HG02571 (cell line): ENCODE data around the gene HHIPL1.

ENCODE experiments used
- ATAC-seq: cut with Tn5 transposase; IDR thresholded peaks from one replicate; pipeline ENCODE4 v1.9.1; 2021; ENCODE audit warnings: mild to moderate bottlenecking, moderate library complexity; ENCODE audit not compliant: unreplicated experiment

The HHIPL1 gene

DNA sequence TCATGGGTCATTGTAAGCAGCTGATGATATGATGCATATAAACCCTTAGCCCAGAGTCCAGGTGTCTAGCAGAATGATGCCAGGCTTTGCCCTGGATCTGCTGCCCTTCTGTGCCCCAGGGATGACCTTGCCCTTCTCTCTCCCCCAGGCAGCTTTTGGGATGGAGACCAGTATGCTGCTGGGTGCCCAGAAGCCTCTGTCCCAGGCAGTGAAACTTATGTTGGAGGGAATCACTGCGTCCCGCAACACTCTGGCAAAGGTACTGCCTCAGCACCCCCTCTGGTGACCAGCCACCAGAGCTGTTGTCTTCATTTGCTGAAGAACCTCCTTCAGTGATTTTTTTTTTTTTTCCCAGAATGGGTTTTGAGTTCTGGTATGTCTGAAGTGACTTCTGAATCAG is 62.5 kb downstream of the HHIPL1 start:
- no peak for ATAC-seq

DNA sequence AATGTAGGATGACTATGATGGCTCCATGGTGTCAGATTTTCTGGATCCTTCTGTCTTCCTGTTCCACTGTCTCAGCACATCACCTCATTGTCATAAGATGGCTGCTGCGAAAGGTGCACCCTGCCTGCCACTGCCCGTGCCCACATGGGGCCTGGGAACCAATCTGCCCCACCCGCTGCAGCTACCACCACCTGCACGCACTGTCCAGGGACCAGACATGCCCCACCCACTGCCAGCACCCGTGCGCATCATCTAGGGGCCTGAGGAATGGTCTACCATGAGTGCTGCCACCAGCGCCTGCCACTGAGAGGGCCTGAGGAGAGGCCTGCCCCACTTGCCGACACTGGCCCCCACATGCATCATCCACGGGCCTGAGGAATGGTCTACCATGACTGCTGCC is 63.0 kb downstream of the HHIPL1 start:
- no peak for ATAC-seq

DNA sequence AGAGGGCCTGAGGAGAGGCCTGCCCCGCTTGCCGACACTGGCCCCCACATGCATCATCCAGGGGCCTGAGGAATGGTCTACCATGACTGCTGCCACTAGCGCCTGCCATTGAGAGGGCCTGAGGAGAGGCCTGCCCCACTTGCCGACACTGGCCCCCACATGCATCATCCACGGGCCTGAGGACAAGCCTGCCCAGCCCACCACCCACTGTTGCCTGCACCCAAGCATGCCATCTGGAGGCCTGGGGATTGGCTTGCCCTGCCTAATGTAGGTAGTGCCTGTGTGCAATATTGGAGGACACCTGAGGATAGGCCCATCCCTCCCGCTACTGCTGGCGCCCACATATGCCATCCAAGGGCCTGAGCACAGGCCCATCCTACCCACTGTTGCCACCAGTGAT is 63.5 kb downstream of the HHIPL1 start:
- ATAC-seq: no peak

DNA sequence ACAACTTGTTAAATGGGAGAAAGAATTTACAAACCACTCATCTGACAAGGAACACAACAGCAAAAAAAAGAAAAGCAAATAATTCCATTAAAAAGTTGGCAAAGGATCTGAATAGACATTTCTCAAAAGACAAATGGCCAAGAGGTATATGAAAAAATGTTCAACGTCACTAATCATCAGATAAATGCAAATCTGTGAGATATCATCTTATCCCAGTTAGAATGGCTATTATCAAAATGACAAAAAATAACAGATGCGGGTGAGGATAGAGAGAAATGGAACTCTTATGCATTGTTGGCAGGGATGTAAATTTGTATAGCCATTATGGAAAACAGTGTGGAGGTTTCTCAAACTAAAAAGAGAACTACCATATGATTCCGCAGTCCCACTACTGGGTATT is 69.0 kb downstream of the HHIPL1 start:
- ATAC-seq: no peak

DNA sequence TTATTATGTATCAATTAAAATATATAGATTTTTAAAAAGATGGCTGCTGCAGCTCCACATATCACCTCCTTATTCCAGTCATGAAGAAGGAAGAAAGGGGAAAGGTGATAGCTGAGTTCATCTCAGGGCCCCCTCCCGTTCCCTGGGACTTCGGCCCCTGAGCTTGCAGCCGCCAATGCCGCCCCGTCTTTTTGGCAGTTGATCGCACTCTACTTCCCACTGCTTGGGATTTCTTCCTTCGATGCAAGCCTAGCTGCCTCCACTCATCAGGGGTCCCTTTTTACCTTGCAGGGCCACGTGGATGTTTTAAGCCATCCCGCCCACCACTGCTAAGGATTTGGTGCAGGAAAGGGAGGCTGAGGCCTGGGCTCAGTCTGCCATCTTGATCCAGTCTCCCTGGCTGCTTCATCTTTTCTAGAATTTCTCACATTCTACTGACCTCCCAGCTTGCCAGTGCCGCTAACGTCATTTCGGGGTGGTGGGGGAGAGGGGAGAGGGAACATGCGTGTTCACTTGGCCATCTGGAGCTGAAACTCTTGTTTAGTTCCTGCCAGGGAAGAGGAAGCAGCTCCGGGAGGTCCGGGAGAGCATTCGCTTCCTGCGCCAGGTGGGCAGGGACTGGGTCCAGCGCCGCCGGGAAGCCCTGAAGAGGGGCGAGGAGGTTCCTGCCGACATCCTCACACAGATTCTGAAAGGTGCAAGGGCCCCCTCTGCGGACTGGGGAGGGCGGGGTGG is 70.5 kb downstream of the HHIPL1 start:
- no peak for ATAC-seq

DNA sequence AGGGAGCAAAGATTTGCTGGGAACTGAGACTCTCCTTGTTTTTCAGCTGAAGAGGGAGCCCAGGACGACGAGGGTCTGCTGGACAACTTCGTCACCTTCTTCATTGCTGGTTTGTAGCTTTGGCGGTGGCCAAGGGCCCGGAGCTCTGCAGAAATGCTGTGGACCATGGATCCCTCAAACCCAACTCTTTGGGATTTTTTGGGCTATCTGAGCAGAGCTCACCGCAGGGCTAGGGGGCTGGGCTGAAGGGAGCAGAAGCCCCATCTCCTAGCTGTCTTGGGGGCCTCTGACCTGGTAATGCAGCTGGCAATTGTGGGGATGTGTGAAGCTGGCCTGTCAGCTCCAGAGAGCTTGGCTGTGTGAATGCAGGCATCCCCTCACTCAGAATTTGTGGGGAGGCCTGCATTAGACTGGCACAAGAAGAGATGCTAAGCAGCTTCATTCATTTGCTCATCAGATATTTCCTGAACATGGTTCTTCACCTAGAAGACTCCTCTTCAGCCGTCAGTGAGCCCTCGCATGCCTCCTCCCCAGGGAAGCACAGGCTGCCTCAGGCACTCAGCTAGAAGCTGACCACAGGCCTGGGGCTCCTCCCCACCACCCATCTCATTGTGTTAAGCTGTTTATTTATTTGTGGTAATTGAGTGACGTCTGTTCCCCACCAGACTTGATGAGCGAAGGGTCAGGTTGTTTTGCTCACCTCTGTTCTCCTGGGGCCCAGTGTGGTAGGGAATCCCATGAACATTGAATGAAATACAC is 71.3 kb downstream of the HHIPL1 start:
- no peak for ATAC-seq

DNA sequence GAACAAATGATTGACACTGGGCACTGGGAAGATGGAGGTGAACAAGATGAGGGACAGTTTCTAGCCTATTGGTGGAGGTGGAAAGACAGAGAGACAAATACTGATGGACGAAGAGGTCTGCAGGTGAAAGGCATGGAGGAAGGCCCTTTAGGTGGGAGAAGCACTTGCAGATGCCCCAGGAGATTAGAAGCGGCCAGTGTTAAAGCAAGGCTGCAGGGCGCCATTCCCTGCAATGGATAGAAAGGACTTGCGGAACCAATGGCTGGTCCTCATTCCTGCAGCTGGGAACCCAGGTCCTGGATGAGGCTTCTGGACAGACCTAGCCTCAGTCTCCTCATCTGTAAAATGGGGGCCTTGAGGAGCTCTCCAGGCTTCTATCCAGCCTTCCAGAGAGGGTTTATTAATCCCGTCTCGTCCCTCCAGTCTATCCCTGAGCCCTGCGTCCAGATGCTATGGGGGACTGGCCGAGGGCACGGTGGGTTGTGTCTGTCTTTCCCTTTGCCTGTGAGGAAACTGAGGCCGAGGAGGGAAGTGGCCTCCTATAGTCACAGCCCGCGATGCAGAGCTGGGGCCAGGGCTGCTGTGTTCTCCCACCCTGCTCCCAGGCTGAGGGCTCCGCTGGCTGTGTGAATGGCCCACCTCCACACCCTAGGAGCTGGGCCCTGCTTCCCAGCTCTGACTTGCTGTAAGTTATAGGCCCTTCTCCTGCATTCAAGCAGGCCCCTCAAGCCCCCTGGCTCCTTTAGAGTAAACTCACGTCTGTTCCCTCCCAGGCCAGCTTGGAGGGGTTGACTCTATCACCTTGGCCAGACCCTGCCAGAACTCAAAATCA is 72.1 kb downstream of the HHIPL1 start:
- ATAC-seq: no peak

DNA sequence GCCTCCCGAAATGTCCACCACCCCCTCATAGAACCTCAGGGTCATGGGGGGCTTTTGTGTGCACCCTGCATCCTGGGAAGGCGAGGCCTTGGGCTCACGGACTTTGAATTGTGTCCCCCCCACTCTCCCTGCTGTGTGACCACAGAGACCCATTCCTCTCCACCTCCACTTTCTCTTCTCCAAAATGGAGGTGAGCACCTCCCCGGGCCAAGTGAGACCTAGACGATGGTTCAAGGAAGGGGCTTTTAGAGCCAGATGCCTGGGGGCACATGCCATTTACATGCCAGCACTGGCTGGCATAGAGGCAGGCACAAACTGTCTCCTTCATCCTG is 72.7 kb downstream of the HHIPL1 start:
- ATAC-seq: no peak

DNA sequence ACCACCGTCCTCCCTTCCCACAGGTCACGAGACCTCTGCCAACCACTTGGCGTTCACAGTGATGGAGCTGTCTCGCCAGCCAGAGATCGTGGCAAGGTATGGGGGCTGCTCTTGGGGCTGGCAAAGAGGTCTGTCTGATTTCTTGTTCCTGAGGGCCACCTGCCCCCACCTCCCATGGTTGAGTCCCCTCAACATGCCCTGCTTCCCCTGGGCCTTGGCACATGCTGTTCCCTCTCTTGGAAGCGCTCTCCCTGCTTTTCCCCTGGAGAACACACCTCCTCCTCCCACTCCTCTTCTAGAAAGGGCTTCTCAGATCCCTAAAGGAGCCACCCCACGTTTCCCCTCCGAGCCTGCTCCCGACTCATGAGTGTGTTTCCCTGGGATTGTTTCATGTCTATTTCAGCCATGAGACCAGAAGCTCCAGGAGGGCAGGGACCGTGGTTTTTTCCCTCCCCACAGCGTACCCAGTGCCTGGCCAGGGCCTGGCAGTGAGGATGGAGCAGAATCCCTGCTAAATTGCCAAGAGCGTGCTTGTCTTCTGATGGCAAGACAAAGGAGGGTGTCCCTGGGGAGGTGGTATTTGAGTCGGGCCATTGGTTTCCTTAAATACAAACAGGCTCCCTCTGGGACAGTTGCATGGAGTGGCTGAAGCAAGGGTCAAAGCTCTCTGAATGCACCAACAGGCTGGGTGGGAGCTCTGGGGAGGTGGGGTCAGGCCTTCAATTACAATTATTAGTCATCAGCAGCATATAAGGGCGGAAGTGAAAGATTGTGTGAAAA is 73.3 kb downstream of the HHIPL1 start:
- ATAC-seq: no peak

DNA sequence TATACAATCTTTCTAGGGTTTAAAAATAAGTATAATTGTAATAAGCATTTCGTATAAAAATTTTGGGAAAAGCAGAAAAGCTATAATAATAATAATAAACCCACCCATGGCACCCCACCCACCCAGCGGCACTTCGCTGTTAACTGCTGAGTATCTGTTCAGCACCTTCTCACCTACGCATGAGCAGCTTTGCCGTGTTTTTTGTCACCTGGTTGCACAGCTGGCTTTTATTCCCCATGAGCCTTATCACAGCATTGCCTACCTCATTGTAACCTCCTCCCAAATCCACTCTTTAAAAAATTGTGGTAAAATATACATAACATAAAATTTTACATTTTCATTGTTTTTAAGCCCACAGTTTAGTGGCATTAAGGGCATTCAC is 73.9 kb downstream of the HHIPL1 start:
- ATAC-seq: no peak

DNA sequence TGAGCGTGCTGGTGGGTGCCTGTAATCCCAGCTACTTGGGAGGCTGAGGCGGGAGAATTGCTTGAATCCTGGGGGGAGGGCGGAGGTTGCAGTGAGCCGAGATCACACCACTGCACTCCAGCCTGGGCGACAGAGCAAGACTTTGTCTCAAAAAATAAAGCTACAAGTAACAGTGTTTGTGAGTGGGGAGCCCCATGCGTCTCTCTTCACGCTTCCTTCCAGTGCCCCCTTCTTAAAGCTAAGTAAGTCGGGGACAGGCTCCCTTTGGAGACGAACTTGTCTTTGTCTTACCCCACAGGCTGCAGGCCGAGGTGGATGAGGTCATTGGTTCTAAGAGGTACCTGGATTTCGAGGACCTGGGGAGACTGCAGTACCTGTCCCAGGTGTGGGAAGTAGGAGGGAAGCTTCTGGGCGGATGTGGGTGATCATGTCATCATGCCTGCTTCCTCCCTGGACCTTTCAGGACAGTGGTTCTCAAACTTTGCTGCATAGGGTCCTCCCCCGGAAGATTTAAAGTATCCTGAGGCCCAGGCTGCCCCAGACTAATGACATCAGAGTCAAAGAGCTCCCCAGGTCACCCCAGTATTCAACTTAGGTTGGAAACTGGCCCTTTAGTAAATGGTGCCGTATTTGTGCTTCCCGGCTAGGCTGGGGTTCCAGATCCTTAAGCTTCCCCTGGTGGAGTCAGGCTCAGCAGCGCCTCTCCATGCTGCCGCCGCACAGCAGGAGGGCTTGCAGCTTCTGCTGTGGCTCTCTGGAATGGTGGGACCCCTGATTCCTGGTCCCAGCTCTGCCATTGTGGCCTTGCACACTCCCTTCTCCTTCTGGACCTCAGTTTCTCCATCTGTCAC is 76.2 kb downstream of the HHIPL1 start:
- no peak for ATAC-seq

DNA sequence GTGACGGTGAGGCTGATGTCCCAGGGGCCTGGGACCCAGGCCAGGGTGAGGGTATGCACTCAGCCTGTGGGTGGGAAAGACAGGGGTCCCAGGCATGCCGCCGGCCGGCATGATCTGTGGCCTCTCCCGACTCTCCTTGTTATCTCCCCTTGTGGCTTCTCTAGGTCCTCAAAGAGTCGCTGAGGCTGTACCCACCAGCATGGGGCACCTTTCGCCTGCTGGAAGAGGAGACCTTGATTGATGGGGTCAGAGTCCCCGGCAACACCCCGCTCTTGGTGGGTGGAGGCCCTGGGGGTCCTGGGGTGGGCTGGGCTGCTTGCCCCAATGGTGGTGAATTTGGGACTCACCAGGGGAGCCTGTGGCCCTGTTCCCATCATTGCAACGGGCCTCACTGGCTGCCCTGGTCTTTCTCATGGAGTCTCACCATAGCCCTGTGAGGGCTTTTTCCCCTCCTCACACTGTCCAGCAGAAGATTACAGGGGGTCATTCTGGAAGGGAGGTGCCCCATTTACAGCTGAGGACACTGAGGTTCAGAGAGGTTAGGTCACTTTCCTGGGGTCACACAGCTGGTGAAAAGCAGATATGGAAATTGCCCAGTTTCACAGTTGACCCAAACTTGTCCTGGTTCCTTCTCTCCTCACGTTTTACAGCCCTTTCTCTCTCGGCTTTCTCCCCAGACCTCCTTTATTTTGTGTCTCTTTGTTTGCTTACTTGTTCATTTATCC is 77.0 kb downstream of the HHIPL1 start:
- no peak for ATAC-seq

DNA sequence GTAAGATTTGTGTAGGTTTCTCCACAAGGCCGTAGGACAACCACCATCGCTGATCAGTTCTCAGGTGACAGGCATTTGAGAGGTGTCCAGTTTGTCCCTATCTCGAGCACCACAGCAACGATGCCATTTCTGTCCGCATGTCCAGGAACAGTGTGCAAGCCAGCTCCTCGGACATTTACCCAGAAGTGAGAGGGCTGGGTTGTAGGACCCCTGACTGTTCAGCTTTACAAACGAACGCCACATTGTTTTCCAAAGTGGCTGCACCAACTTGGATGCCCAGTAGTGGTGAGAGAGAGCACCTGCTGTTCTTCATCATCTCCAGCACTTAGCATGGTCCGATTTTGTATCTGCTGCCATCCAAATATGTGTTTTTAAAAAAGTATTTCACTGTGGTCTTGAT is 77.8 kb downstream of the HHIPL1 start:
- no peak for ATAC-seq

DNA sequence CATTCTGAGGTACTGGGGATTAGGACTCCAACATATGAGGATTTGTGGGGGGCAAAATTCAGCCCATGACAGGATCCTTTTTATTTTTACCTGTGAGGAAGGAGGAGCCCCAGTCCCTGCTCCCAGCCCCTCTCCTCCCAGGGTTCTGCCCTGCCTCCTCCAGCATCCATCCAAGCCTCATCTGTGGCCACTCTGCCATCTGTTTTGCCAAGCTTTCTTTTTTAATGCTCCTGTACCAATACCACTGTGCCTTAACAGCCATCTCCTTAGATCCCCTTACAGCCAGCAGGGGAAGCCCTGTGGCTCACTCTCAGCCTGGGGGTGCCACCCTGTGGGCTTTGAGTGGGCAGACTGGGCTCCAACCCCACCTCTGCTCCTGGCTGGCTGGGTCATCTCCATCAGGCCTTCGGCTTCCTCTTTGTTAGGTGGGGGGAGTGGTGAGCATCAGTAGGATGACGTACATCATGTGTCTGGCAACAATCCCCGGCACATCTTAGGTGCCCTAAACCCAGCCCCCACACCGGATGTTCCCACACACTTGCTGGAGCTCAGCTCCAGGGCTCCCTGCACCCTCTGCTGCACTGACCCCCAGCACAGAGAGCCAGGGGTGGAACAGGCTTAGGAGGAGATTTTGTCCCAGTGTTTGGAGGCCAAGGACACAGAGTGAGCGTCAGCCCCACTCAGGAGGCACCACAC is 79.4 kb downstream of the HHIPL1 start:
- ATAC-seq: no peak

DNA sequence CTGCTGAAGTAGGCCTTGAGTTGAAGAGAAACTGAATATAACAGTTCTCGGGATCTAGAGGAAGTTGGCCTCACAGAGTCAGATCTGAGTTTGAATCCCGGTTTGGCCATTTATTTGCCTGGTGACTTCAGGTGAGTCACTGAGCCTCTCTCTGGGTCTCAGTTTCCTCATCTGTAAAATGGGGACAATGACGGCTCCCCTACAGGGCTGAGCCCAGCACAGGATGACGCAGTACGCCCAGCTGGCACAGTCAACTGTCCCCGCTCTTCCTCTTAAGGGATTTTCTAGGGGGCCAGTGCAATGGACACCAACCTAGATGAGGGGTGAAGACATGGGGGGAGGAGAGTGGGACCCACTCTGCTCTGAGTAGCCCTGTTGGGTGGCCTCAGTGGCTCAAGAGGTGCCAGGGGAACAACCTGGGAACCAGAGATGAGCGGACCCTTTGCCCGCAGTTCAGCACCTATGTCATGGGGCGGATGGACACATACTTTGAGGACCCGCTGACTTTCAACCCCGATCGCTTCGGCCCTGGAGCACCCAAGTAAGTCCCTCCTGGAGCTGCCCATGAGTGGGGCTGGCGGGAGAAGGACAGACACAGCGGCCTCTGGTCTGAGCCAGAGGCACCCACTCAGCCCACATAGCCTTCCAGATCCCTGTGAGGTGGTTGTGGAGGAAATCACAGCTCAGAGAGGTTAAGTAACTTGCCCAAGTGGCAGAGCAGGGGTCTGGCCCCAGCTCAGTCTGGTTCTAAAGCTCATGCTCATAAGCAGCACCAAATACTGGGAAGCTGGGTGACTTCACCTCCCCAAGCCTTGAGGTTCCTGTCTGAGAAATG is 80.2 kb downstream of the HHIPL1 start:
- ATAC-seq: no peak

DNA sequence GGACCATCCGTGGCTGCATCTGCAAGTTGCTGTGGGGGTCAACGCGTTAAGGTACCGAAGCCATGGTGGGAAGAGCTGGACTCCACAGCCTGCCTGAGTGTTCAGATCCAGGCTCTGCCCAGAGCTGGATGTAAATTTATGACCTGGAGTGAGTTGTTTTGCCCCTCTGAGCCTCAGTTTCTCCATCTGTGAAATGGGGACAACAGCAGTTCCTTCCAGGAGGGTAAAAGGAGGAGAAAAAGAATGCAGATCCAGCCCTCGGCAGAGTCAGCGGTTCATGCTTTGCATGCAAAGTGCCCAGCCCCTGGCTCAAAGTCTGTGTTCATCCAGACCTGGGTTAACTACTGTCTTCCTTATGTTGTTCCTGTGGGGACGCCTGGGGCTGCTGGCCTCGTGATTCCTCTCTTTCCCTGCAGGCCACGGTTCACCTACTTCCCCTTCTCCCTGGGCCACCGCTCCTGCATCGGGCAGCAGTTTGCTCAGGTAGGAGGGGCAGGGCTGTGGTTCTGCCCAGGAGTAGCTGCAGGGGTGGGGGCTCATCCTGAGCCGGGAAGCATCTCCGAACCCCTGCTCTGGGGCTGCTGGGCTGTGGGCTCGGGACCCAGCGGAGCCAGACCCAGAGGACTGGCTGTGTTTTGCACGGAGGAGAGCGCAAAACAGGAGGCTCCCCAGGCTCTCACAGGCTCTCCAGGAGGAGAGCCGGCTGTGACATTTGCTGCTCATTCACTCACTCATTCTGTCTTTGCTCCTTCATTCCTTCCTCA is 81.0 kb downstream of the HHIPL1 start:
- ATAC-seq: no peak

DNA sequence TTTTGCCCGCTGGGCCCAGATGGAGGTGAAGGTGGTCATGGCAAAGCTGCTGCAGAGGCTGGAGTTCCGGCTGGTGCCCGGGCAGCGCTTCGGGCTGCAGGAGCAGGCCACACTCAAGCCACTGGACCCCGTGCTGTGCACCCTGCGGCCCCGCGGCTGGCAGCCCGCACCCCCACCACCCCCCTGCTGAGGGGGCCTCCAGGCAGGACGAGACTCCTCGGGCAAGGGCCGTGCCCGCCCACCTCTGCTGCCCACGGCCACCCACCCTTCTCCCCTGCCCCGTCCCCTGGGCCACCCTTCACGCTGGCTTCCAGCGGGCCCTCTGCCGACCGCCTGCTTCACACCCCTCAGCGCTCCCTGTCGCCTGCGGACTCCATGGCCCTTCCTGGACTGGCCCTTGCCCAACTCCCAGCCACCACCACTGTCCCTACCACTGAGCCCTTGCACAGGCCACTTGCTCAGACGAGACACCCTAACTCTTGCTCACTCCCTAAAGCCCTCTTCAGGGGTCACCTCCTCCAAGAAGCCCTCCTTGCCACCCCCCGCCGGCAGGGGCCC is 81.7 kb downstream of the HHIPL1 start:
- ATAC-seq: no peak
